ENCODE measurements around the gene KCNK1.

KCNK1 gene

GRCh38 chr1:233654658-233655280 is 40.9 kb downstream of the KCNK1 start:
- no peak overlapping the region for H3K4me3 ChIP-seq (ENCODE audit: low read depth, low read length)
- no peaks in the 10 kb centered on the region for H3K27me3 ChIP-seq (ENCODE audit: control insufficient read depth, insufficient read depth, low read length)
- no peaks in the 10 kb centered on the region for H3K9me3 ChIP-seq (ENCODE audit: control insufficient read depth, insufficient read depth, low read length)
- no peak overlapping the region for H3K9ac ChIP-seq (ENCODE audit: low read depth, low read length)
- H3K27ac ChIP-seq (ENCODE audit: low read depth, low read length), result no peak overlapping the region
- H3K36me3 ChIP-seq (ENCODE audit: control insufficient read depth, insufficient read depth, low read length), result no peaks in the 10 kb centered on the region
- peaks cover 31% of the 10 kb centered on the region for H3K4me1 ChIP-seq (ENCODE audit: control insufficient read depth, insufficient read depth, low read length)

DNA sequence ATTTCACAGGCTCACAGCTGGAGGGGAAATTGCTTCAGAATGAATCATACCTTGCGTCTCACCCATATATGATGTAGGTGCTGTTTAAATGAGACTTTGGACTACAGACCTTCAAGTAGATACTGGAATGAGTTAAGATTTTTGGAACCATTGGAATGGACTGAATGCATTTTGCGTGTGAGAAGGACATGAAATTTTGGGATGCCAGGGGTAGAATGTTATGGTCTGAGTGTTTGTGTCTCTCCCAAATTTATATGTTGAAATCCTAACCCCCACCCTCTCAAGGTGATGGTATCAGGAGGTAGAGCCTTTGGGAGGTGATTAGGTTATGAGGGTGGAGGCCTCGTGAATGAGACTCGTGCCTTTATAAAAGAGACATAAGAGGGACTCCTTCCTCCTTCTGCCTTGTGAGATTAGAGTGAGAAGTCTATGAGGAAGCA is 41.4 kb downstream of the KCNK1 start:
- H3K27ac ChIP-seq (ENCODE audit: low read depth, low read length), result no peak overlapping the region
- H3K9me3 ChIP-seq (ENCODE audit: control insufficient read depth, insufficient read depth, low read length), result no peaks in the 10 kb centered on the region
- H3K36me3 ChIP-seq (ENCODE audit: control insufficient read depth, insufficient read depth, low read length), result no peaks in the 10 kb centered on the region
- H3K4me1 ChIP-seq (ENCODE audit: control insufficient read depth, insufficient read depth, low read length), result peaks cover 31% of the 10 kb centered on the region
- H3K4me3 ChIP-seq (ENCODE audit: low read depth, low read length), result no peak overlapping the region
- no peak overlapping the region for H3K9ac ChIP-seq (ENCODE audit: low read depth, low read length)
- no peaks in the 10 kb centered on the region for H3K27me3 ChIP-seq (ENCODE audit: control insufficient read depth, insufficient read depth, low read length)

GRCh38 chr1:233656032-233656635 is 42.2 kb downstream of the KCNK1 start:
- H3K4me3 ChIP-seq (ENCODE audit: low read depth, low read length), result no peak overlapping the region
- H3K4me1 ChIP-seq (ENCODE audit: control insufficient read depth, insufficient read depth, low read length), result peaks cover 31% of the 10 kb centered on the region
- H3K9ac ChIP-seq (ENCODE audit: low read depth, low read length), result no peak overlapping the region
- no peaks in the 10 kb centered on the region for H3K27me3 ChIP-seq (ENCODE audit: control insufficient read depth, insufficient read depth, low read length)
- no peaks in the 10 kb centered on the region for H3K36me3 ChIP-seq (ENCODE audit: control insufficient read depth, insufficient read depth, low read length)
- H3K27ac ChIP-seq (ENCODE audit: low read depth, low read length), result no peak overlapping the region
- no peaks in the 10 kb centered on the region for H3K9me3 ChIP-seq (ENCODE audit: control insufficient read depth, insufficient read depth, low read length)

- Histone ChIP-seq H3K9ac (ENCODE audit: low read depth, low read length) (no peak overlapping the region), H3K27me3 (ENCODE audit: control insufficient read depth, insufficient read depth, low read length) (no peaks in the 10 kb centered on the region), H3K4me3 (ENCODE audit: low read depth, low read length) (no peak overlapping the region), H3K9me3 (ENCODE audit: control insufficient read depth, insufficient read depth, low read length) (no peaks in the 10 kb centered on the region), H3K4me1 (ENCODE audit: control insufficient read depth, insufficient read depth, low read length) (peaks cover 29% of the 10 kb centered on the region), H3K27ac (ENCODE audit: low read depth, low read length) (no peak overlapping the region), H3K36me3 (ENCODE audit: control insufficient read depth, insufficient read depth, low read length) (no peaks in the 10 kb centered on the region)
These were observed 42.8 kb downstream of the KCNK1 start for GRCh38 chr1:233656687-233657086.

- Histone ChIP-seq H3K9me3 (ENCODE audit: control insufficient read depth, insufficient read depth, low read length) (no peaks in the 10 kb centered on the region), H3K9ac (ENCODE audit: low read depth, low read length) (no peak overlapping the region), H3K27ac (ENCODE audit: low read depth, low read length) (no peak overlapping the region), H3K4me1 (ENCODE audit: control insufficient read depth, insufficient read depth, low read length) (peaks cover 25% of the 10 kb centered on the region), H3K4me3 (ENCODE audit: low read depth, low read length) (no peak overlapping the region), H3K27me3 (ENCODE audit: control insufficient read depth, insufficient read depth, low read length) (no peaks in the 10 kb centered on the region), H3K36me3 (ENCODE audit: control insufficient read depth, insufficient read depth, low read length) (no peaks in the 10 kb centered on the region)
These were observed 43.6 kb downstream of the KCNK1 start for GRCh38 chr1:233657466-233657865.

- no peak overlapping the region for H3K9ac ChIP-seq (ENCODE audit: low read depth, low read length)
- no peaks in the 10 kb centered on the region for H3K9me3 ChIP-seq (ENCODE audit: control insufficient read depth, insufficient read depth, low read length)
- no peaks in the 10 kb centered on the region for H3K27me3 ChIP-seq (ENCODE audit: control insufficient read depth, insufficient read depth, low read length)
- H3K36me3 ChIP-seq (ENCODE audit: control insufficient read depth, insufficient read depth, low read length), result no peaks in the 10 kb centered on the region
- no peak overlapping the region for H3K4me3 ChIP-seq (ENCODE audit: low read depth, low read length)
- no peak overlapping the region for H3K27ac ChIP-seq (ENCODE audit: low read depth, low read length)
- peaks cover 17% of the 10 kb centered on the region; the same call in 1 of the 2 replicates for H3K4me1 ChIP-seq (ENCODE audit: control insufficient read depth, insufficient read depth, low read length)
These were observed 45.6 kb downstream of the KCNK1 start for GRCh38 chr1:233659495-233659894.

DNA sequence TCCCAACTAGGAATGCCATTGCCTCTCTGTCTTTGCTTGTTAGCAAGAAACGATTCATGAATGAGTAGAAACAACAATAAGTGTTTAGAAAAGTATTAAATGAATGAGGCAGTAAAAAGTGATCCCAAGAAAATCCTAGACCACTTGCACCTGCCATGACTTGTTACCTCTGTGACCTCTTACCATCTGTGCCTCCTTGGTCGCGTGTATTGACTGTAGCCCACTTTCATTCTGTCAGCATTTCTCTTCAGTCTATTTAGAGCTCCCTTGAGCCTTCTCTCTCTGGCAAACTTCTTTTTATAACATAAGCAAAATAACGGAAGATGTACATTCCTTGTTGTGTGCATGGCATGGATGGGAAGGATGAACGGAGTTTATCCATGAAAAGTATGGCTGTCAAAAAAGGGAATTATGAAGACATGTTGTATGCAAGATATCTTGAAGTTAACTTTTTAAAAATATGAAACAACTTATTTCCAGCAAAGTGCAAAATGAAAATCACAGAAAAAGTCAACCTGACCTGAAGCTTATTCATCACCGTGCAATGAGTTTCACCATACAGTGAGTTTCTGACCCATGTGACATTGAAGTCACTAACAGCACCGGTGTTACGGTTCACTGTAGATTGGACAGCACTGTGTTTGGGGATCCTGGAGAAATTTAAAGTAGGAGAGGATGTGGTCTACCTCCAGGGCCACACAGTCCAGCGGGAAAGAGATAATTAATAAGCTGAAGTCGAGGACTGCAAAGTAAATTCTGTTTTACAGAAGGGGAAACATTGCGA is 47.7 kb downstream of the KCNK1 start:
- H3K4me3 ChIP-seq (ENCODE audit: low read depth, low read length), result no peak overlapping the region
- H3K27me3 ChIP-seq (ENCODE audit: control insufficient read depth, insufficient read depth, low read length), result no peaks in the 10 kb centered on the region
- H3K36me3 ChIP-seq (ENCODE audit: control insufficient read depth, insufficient read depth, low read length), result 0 out of 2 replicates have a peak, but pooled peaks cover 1% of the 10 kb centered on the region
- no peak overlapping the region for H3K9ac ChIP-seq (ENCODE audit: low read depth, low read length)
- no peaks in the 10 kb centered on the region for H3K4me1 ChIP-seq (ENCODE audit: control insufficient read depth, insufficient read depth, low read length)
- H3K27ac ChIP-seq (ENCODE audit: low read depth, low read length), result no peak overlapping the region
- no peaks in the 10 kb centered on the region for H3K9me3 ChIP-seq (ENCODE audit: control insufficient read depth, insufficient read depth, low read length)

GRCh38 chr1:233662575-233663304 is 48.8 kb downstream of the KCNK1 start:
- H3K27me3 ChIP-seq (ENCODE audit: control insufficient read depth, insufficient read depth, low read length), result no peaks in the 10 kb centered on the region
- 0 out of 2 replicates have a peak, but pooled peaks cover 5% of the 10 kb centered on the region for H3K36me3 ChIP-seq (ENCODE audit: control insufficient read depth, insufficient read depth, low read length)
- no peak overlapping the region for H3K4me3 ChIP-seq (ENCODE audit: low read depth, low read length)
- H3K4me1 ChIP-seq (ENCODE audit: control insufficient read depth, insufficient read depth, low read length), result no peaks in the 10 kb centered on the region
- no peak overlapping the region for H3K9ac ChIP-seq (ENCODE audit: low read depth, low read length)
- no peaks in the 10 kb centered on the region for H3K9me3 ChIP-seq (ENCODE audit: control insufficient read depth, insufficient read depth, low read length)
- no peak overlapping the region for H3K27ac ChIP-seq (ENCODE audit: low read depth, low read length)

DNA sequence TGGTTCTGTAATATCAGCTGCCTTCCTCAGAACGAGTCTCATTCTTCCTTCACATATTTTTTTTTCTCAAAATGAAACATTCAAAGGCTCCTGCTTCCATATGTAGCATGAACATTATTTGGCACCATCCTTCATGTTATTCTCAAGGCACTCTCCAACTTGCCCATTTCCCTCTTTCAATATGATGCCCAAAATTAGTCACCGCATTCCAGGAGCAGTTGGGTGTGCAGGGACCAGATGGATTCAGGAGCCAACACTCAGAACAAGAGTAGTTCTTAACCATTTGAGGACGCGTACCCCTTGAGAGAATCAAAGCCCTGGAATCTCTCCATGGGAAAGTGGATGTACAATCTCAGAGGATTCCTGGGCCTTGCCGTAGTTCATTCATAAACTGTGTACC is 50.3 kb downstream of the KCNK1 start:
- no peak overlapping the region for H3K9ac ChIP-seq (ENCODE audit: low read depth, low read length)
- no peaks in the 10 kb centered on the region for H3K4me1 ChIP-seq (ENCODE audit: control insufficient read depth, insufficient read depth, low read length)
- no peak overlapping the region for H3K4me3 ChIP-seq (ENCODE audit: low read depth, low read length)
- no peaks in the 10 kb centered on the region for H3K27me3 ChIP-seq (ENCODE audit: control insufficient read depth, insufficient read depth, low read length)
- H3K36me3 ChIP-seq (ENCODE audit: control insufficient read depth, insufficient read depth, low read length), result 0 out of 2 replicates have a peak, but pooled peaks cover 5% of the 10 kb centered on the region
- no peak overlapping the region for H3K27ac ChIP-seq (ENCODE audit: low read depth, low read length)
- H3K9me3 ChIP-seq (ENCODE audit: control insufficient read depth, insufficient read depth, low read length), result no peaks in the 10 kb centered on the region

DNA sequence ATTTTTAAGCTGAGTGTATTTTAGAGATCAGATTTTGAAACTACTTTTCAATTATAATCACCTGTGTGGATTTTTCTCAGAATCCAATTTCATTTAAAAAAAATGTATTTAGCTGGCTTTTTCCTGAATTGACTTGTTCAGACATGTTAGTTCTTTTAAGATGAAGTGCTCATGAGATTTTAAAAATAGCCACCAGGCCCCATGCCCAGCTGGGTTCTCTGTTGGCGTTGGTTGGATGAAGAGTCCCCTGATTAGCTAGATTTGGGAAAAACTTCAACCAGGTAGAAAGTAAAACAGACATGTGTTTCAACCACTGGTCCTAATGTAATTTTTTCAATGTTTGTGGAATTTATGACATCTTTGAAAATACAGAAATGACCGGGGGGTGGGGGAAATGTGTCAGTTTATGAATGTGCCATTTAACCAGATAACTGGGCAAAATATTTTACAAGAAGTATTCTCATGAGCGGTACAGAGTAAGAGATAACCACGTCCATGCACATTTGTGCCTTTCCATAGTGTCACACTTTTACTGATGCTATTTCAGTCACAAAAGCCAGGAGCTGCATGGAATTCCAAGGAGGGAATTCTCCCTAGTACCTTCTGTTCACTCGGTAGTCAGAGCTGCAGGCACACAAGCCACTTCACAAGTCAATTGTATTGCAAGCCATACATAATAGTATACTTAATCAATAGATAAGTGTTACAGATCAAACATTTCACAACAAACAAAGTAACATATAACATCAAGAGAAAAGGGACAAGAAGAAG is 51.1 kb downstream of the KCNK1 start:
- no peaks in the 10 kb centered on the region for H3K27me3 ChIP-seq (ENCODE audit: control insufficient read depth, insufficient read depth, low read length)
- H3K9me3 ChIP-seq (ENCODE audit: control insufficient read depth, insufficient read depth, low read length), result no peaks in the 10 kb centered on the region
- H3K36me3 ChIP-seq (ENCODE audit: control insufficient read depth, insufficient read depth, low read length), result 0 out of 2 replicates have a peak, but pooled peaks cover 5% of the 10 kb centered on the region
- no peaks in the 10 kb centered on the region for H3K4me1 ChIP-seq (ENCODE audit: control insufficient read depth, insufficient read depth, low read length)
- no peak overlapping the region for H3K27ac ChIP-seq (ENCODE audit: low read depth, low read length)
- no peak overlapping the region for H3K9ac ChIP-seq (ENCODE audit: low read depth, low read length)
- H3K4me3 ChIP-seq (ENCODE audit: low read depth, low read length), result no peak overlapping the region
